GM12865 (cell line): ENCODE data around the gene RMND5A.
A peak's percentile ranks its signal among the peaks of the same experiment; 100 is the strongest.

Experiments
- DNase-seq: peaks from one replicate; pipeline ENCODE4 v3.0.0; 2010; ENCODE audit warnings: low read depth
- H3K4me3 ChIP-seq: 2 replicates; pipeline ENCODE4 v1.5.1; 2011; ENCODE audit warnings: mild to moderate bottlenecking, low read depth, low read length, control low read depth
- CTCF ChIP-seq: IDR thresholded peaks from 2 replicates; pipeline ENCODE4 v1.5.1; 2011; ENCODE audit warnings: low read length, control low read depth, low read depth, inconsistent platforms; ENCODE audit not compliant: insufficient read depth; ENCODE audit errors: missing control alignments

The RMND5A gene

GRCh38 chr2:86789687-86790133, 69.6 kb downstream of the RMND5A start:
- H3K4me3 ChIP-seq = no peak overlapping the region
- TF ChIP-seq CTCF = no peak
- no peak for DNase-seq

GRCh38 chr2:86790134-86790675, 70.1 kb downstream of the RMND5A start:
- no peak for TF ChIP-seq CTCF
- DNase-seq = no peak
- H3K4me3 ChIP-seq = no peak overlapping the region

- no peak for DNase-seq
- H3K4me3 ChIP-seq = no peak within 1 kb of the TSS
Measured at GRCh38 chr2:86790676-86791572, 70.8 kb downstream of the RMND5A start, which contains the start of gene CD8A. CD8A (minus strand) TSS chr2:86790913; CDS start chr2:86790825, 88 bp downstream.

GRCh38 chr2:86791573-86791972, 71.5 kb downstream of the RMND5A start:
- H3K4me3 ChIP-seq = no peak overlapping the region
- no peak for DNase-seq

More at GRCh38 chr2:86790676-86791572, 70.8 kb downstream of the RMND5A start, which contains the start of gene CD8A:
- no peak for TF ChIP-seq CTCF

GRCh38 chr2:86793752-86794151, 73.7 kb downstream of the RMND5A start:
- TF ChIP-seq CTCF = no peak
- H3K4me3 ChIP-seq = no peak overlapping the region
- DNase-seq = peak; percentile 51

More at GRCh38 chr2:86791573-86791972, 71.5 kb downstream of the RMND5A start:
- TF ChIP-seq CTCF = no peak

- H3K4me3 ChIP-seq = no peak overlapping the region
- DNase-seq = no peak
- no peak for TF ChIP-seq CTCF
Measured at GRCh38 chr2:86794861-86795260, 74.8 kb downstream of the RMND5A start.
